Muscle layer of colon (tissue), 2 donors: ENCODE measurements around the gene CNOT11.

Experiments
- H3K27ac ChIP-seq: one replicate; pipeline ENCODE4 v1.7.0; 2013; ENCODE audit warnings: low read depth, mild to moderate bottlenecking, low read length, moderate library complexity
- H3K27me3 ChIP-seq, 2 donors: one replicate each; pipeline ENCODE4 v1.7.0; 2013; ENCODE audit warnings: low read length in 2 of 2, mild to moderate bottlenecking in 2 of 2; ENCODE audit not compliant: insufficient read depth in 2 of 2, control insufficient read depth in 1 of 2
- H3K36me3 ChIP-seq: one replicate; pipeline ENCODE4 v1.7.0; 2013; ENCODE audit warnings: mild to moderate bottlenecking, low read length; ENCODE audit not compliant: insufficient read depth
- H3K4me1 ChIP-seq: one replicate; pipeline ENCODE4 v1.7.0; 2013; ENCODE audit warnings: mild to moderate bottlenecking, low read length; ENCODE audit not compliant: insufficient read depth
- H3K4me3 ChIP-seq, 2 donors: one replicate each; pipeline ENCODE4 v1.7.0; 2013; ENCODE audit warnings: low read length in 2 of 2, low read depth in 1 of 2, mild to moderate bottlenecking in 1 of 2, moderate library complexity in 1 of 2
- H3K9ac ChIP-seq: one replicate; pipeline ENCODE4 v1.7.0; 2013; ENCODE audit warnings: low read length
- H3K9me3 ChIP-seq: one replicate; pipeline ENCODE4 v1.7.0; 2013; ENCODE audit warnings: mild to moderate bottlenecking, low read length
- donor health status: abdominal sarcoma.
- donor health status: Adenocarcinoma of cecum.

CNOT11 gene

DNA sequence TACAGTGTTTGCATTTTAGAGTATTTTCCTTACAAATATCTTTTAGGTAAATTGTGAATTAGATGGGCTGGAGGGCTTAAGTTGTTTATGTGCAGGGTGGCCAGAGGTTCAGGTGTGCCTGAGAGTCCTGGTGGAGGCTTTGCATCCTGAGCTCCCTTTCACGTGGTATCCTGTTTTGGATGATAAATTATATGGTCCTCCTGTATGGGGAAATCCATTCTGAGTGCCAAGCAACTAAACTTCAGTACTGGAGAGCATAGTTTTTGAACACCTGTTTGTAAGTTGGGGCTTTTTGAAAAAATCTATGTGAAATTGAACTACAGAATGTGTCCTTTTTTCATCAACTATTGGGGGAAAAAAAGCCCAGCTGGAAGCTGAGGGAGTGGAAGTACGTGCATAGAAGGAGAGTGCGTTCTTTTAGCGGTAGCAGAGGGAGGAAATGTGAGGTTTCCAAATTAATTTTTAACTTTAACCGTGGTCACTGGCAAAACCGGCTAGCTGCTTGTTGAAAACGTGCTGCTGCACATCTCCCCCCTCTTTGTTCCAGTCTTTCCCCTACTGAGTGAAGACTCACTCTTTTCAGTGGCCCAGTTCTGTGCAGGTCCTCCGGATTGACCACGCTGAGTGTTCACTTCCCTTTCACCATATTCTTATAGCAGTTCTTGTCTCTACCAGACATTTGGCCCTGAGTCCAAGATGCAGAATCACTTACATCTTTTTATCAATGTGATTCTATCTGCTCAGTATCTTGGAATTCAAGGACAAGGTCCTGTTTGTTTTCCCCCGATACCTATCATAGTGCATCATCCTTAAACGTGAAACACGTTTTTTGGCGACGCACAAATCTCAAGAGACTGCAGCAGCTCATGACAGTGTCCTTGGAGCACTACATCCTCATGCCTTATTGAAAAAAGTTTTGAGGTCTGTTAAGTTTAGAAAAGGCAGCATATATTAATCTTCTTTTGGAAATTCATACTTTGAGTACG lies 15.3 kb downstream of the CNOT11 start:
- H3K27ac ChIP-seq, result no peak overlapping the region
- no peaks in the 10 kb centered on the region for H3K27me3 ChIP-seq
- H3K4me3 ChIP-seq, result no peak overlapping the region
- no peaks in the 10 kb centered on the region for H3K9me3 ChIP-seq
- H3K36me3 ChIP-seq, result peaks cover 85% of the 10 kb centered on the region
- H3K9ac ChIP-seq, result no peak overlapping the region
- H3K4me1 ChIP-seq, result no peaks in the 10 kb centered on the region

DNA sequence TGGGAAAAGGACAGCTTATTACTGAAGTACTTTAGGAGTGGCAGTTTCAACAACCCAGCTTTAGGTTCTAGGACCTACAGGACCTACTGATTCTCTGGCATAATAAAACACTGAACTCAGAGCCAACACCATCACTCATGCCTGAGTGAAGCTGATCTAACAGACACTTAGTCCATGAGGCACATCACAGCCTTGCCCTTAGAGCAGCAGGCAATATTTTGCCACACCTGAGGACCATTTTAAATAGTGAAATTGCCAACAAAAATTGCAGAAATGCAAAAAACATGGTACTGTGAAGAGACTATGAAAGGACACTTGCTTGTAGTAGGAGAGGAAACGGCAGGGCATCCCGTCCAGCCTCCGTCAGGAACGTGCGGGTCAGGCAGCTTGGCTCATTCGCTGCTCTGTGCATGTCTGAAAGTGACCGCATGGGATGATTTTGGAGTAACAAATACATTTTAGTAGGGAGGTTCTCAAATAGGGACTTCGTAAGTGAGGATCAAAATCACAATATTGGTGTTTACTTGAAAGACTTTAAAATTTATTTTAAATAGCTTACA lies 18.1 kb downstream of the CNOT11 start:
- H3K9me3 ChIP-seq, result no peaks in the 10 kb centered on the region
- no peak overlapping the region for H3K27ac ChIP-seq
- H3K4me1 ChIP-seq, result no peaks in the 10 kb centered on the region
- no peak overlapping the region for H3K4me3 ChIP-seq
- H3K36me3 ChIP-seq, result peaks cover 76% of the 10 kb centered on the region
- no peaks in the 10 kb centered on the region for H3K27me3 ChIP-seq
- H3K9ac ChIP-seq, result no peak overlapping the region

DNA sequence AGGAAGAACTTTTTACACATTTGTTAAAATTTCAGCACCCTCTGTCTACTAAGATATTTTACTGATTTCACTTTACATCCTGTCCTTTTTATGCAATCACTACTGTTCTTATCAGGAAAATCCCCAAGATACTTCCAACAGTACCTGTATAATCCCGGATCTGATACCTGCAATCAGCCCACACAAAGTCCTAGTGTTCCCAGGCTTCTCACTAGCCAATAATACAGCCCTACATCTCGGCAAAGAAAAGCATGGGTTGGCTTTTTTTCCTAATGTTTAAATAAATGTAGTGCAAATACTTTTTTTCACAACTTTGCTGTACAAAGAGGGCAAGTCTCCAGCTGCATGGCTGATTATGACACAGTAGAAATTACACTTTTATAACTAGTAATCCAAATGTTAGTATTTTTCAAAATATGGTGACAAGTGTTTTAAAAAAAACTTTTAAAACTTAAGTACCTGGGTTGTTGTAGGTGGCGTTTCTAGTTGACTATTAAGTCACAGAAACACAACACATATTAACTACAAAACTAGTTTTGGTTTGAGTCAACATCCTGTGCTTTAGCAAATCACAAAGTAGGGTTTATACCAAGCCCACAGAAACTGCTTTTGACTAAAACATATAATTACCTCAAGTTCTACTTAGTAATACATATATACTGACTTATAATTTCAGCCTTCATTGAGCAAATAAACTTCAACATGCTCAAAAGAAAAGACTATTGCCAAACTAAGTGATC lies 19.5 kb downstream of the CNOT11 start:
- H3K9ac ChIP-seq, result no peak overlapping the region
- no peak overlapping the region for H3K4me3 ChIP-seq
- H3K27ac ChIP-seq, result no peak overlapping the region
- H3K27me3 ChIP-seq, result no peaks in the 10 kb centered on the region
- peaks cover 74% of the 10 kb centered on the region for H3K36me3 ChIP-seq
- H3K9me3 ChIP-seq, result no peaks in the 10 kb centered on the region
- no peaks in the 10 kb centered on the region for H3K4me1 ChIP-seq

DNA sequence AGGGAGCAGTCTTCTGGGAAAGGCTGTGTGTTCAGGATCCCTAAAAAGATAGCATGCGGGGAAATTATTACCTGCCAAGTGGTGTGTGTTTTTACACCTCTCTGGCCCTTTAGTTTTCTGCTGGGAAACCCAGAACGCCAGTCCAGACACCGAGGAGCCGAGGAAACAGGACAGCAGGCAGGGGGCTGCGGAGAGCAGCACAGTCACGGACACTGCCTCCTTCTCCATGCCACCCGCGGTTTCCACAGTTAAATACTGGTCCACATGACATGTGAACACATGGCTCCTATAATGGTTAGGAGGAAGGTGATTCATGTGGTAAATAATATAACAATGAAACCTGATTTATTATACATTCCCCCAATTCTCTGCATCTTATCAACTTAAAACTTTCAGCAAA lies 20.4 kb downstream of the CNOT11 start:
- Histone ChIP-seq H3K27me3 (no peaks in the 10 kb centered on the region), H3K36me3 (peaks cover 70% of the 10 kb centered on the region), H3K4me3 (no peak overlapping the region), H3K27ac (no peak overlapping the region), H3K9me3 (no peaks in the 10 kb centered on the region), H3K9ac (no peak overlapping the region), H3K4me1 (no peaks in the 10 kb centered on the region)

DNA sequence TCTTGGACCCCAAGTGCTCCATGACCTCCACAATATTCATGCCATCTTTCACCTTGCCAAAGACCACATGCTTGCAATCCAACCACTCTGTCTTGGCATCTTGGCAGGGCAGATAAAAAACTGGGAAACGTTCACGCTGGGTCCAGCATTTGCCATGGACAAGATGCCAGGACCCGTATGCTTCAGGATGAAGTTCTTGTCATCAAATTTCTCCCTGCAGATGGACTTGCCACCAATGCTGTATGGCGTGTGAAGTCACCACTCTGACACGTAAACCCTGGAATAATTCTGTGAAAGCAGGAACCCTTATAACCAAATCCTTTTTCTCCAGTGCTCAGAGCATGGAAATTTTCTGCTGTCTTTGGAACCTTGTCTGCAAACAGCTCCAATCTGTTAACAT lies 21.5 kb downstream of the CNOT11 start:
- Histone ChIP-seq H3K36me3 (peaks cover 66% of the 10 kb centered on the region), H3K9me3 (no peaks in the 10 kb centered on the region)

DNA sequence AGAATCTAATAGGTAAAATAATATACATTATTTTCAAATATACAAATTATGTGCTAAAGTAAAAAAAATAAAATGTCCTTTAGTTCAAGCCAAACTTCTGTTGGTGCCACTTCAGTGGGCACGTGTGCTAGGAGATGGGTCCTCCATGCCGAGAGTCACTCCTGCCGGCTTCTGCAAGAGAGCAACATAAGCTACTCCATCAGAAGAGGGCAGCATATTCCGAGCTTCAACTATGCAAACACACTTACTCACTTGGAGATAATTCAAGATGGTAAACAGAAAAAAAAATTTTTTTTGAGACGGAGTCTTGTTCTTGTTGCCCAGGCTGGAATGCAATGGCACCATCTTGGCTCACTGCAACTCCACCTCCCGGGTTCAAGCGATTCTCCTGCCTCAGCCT lies 24.4 kb downstream of the CNOT11 start:
- no peaks in the 10 kb centered on the region for H3K27me3 ChIP-seq
- H3K36me3 ChIP-seq, result peaks cover 49% of the 10 kb centered on the region

More for the DNA sequence above, 21.5 kb downstream of the CNOT11 start:
- H3K27ac ChIP-seq, result no peak overlapping the region
- H3K4me3 ChIP-seq, result no peak overlapping the region
- no peaks in the 10 kb centered on the region for H3K4me1 ChIP-seq
- H3K9ac ChIP-seq, result no peak overlapping the region
- no peaks in the 10 kb centered on the region for H3K27me3 ChIP-seq

DNA sequence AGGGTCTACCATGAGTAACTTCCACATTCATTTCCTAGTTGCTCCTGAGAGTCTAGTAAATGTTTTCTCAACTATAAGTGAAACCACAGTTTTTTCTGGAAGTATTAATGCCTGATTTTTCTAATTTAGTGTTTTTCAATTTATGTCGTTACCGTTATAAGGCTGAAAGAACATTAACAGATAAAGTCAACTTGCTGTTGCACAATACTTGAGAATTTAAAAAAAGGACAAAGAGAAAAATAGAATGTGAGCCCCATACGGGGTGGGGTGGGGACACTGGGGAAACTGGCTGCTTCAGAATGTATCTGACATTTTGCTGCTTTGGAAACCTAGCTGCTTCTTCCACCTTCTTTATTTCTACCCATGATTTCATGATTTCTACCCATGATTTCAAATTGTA lies 26.2 kb downstream of the CNOT11 start:
- Histone ChIP-seq H3K27me3 (no peaks in the 10 kb centered on the region), H3K36me3 (peaks cover 47% of the 10 kb centered on the region)

More for the DNA sequence above, 24.4 kb downstream of the CNOT11 start:
- Histone ChIP-seq H3K9ac (no peak overlapping the region), H3K27ac (no peak overlapping the region), H3K4me3 (no peak overlapping the region), H3K4me1 (no peaks in the 10 kb centered on the region), H3K9me3 (no peaks in the 10 kb centered on the region)

DNA sequence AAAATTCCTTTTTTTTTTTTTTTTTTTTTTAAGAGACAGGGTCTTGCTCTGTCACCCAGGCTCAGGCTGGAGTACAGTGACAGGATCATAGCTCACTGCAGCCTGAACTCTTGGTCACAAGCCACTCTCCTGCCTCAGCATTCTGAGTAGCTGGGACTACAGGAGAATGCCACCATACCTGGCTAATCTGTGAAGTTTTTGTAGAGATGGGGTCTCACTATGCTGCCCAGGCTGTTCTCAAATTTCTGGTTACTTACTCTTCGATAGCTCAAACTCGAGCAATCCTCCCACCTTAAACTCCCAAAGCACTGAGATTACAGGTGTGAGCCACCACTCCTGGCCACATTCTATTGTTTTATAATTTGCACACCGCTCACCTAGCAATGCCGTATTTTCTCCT lies 28.8 kb downstream of the CNOT11 start:
- Histone ChIP-seq H3K9me3 (no peaks in the 10 kb centered on the region), H3K4me1 (no peaks in the 10 kb centered on the region), H3K27ac (no peak overlapping the region), H3K9ac (no peak overlapping the region), H3K27me3 (no peaks in the 10 kb centered on the region), H3K36me3 (peaks cover 41% of the 10 kb centered on the region), H3K4me3 (no peak overlapping the region)

More for the DNA sequence above, 26.2 kb downstream of the CNOT11 start:
- H3K27ac ChIP-seq, result no peak overlapping the region
- H3K4me1 ChIP-seq, result no peaks in the 10 kb centered on the region
- no peak overlapping the region for H3K9ac ChIP-seq
- H3K9me3 ChIP-seq, result no peaks in the 10 kb centered on the region
- no peak overlapping the region for H3K4me3 ChIP-seq

DNA sequence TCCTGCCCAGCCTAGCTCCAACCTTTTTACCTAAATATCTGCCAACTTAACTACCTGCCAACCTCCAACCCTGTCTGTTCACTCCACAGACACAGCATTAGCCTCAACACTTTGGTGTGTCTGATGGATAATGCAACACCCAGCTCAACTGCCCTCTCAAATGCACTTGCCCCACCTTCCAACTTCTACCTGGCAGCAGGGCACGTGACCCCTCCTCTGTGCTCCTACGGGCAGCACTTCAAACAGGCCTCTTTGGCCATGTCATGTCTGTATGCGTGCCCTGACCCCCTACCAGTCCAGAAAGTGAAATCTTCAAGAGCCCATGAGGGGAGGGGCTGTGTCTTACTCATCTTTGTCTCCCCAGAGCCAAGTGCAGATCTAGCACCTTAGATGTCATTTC lies 30.3 kb downstream of the CNOT11 start:
- no peak overlapping the region for H3K9ac ChIP-seq
- H3K27me3 ChIP-seq, result no peaks in the 10 kb centered on the region
- H3K27ac ChIP-seq, result no peak overlapping the region
- peaks cover 41% of the 10 kb centered on the region for H3K36me3 ChIP-seq
- no peaks in the 10 kb centered on the region for H3K9me3 ChIP-seq
- no peaks in the 10 kb centered on the region for H3K4me1 ChIP-seq
- no peak overlapping the region for H3K4me3 ChIP-seq

DNA sequence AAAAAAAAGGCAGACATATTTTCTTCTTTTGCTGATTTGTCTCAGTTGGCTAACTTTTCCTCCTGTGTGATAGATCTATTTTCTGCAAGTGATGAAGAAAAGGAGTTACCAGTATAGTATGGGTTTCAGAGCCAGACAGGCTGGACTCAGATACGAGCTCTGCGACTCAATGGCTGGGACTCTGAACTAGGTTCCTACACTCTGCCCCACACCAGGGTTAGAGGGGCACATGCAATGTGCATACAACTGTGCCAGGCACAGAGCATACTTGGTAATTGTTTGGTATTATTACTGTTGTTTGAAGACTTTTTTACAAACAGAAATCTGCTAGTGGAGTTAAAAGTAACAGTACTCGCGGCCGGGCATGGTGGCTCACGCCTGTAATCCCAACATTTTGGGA lies 34.0 kb downstream of the CNOT11 start:
- Histone ChIP-seq H3K27ac (no peak overlapping the region), H3K4me3 (no peak overlapping the region), H3K9ac (no peak overlapping the region), H3K36me3 (peaks cover 32% of the 10 kb centered on the region), H3K4me1 (no peaks in the 10 kb centered on the region), H3K27me3 (no peaks in the 10 kb centered on the region), H3K9me3 (no peaks in the 10 kb centered on the region)

DNA sequence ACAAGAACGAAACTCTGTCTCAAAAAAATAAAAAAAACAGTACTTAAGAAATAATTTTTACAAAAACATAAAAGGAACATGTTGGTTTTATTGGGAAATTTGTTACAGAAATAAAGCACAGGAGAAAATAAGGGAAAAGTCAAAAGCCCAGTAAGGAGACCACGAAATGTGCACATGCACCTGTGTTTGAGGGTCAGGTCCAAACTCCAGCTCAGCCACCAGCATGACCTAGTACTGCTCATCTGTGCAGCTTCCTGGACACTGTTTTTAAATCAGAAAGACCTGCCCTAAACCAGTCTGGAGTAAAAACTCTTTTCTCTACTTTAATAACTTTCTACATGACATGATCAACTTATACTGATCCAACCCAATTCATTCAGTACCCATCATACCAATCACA lies 34.6 kb downstream of the CNOT11 start:
- H3K4me3 ChIP-seq, result no peak overlapping the region
- H3K9ac ChIP-seq, result no peak overlapping the region
- no peaks in the 10 kb centered on the region for H3K4me1 ChIP-seq
- H3K9me3 ChIP-seq, result no peaks in the 10 kb centered on the region
- H3K27ac ChIP-seq, result no peak overlapping the region
- H3K36me3 ChIP-seq, result peaks cover 31% of the 10 kb centered on the region
- no peaks in the 10 kb centered on the region for H3K27me3 ChIP-seq
